LHCN-M2 (cell line): ENCODE results near the gene MRRF. TPM values are rescaled to one million over a fixed set of nuclear protein-coding genes. Genes with fewer than 3 reads are reported as not detected.

Source experiments
- DNase-seq: peaks from one replicate; pipeline ENCODE4 v3.0.0-alpha.2; 2012; ENCODE audit warnings: low read depth
- total RNA-seq: library from RNA; depleted of rRNA; stranded (reverse); fragments of >200 nt; gene quantifications from 2 replicates; pipeline ENCODE4 v1.2.3, GENCODE V29; 2014

MRRF gene
- total RNA-seq, 1 experiment from 2014 or later = 46.6 TPM

DNA sequence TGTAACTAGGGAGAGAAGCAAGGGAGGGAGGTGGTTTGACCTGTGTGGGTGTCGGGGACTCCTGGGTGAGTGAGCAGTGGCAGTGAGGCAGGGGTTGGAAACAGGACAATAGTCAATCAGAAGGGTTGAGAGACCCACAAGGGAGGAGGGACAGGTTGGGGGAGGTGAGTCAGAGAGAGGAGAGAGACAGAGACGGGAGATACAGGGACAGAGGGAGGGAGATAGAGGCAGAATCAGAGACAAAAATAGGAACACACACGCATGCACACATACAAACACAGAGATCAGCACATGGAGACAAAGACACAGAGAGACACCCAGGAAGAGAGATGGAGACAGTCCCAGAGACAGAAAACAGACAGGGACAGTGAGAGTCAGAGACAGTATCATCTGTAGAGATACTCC is 66.8 kb downstream of the MRRF start:
- no peak for DNase-seq

GRCh38 chr9:122332083-122332482 is 67.4 kb downstream of the MRRF start:
- DNase-seq = no peak

GRCh38 chr9:122332644-122333043 is 68.0 kb downstream of the MRRF start:
- no peak for DNase-seq

DNA sequence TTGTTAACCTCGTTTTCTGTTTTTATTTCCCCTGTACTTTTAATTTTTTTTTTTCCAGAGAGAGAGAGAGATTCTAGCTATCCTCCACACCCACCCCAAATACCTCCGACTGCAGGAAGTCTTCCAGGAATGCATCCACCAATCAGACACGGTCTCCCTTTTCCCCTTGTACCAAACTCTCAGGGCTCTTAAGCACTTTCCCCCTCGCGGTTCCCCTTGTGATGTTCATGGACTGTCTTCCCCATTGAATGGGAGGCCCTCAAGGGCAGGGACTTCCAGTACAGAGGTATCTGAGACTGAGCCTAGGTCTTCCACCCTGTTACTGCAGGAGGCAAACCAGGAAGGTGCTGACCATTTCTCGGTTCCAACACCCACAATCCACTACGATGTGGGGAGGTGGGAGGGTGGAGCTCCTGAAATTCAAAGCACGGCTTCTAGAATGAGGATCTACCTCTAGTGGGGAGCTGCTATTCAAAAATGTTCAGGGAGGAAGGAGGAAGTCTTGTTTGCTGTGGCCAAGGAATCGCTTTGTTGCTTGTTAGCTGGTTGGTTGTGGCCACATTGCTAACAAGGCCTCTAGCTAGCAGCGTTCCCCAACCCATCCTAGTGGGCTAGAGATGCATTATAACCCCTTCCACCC is 68.6 kb downstream of the MRRF start:
- DNase-seq = no peak

GRCh38 chr9:122334916-122335315 is 70.2 kb downstream of the MRRF start:
- no peak for DNase-seq

- no peak for DNase-seq
These were observed 71.5 kb downstream of the MRRF start for GRCh38 chr9:122336189-122336588.

DNA sequence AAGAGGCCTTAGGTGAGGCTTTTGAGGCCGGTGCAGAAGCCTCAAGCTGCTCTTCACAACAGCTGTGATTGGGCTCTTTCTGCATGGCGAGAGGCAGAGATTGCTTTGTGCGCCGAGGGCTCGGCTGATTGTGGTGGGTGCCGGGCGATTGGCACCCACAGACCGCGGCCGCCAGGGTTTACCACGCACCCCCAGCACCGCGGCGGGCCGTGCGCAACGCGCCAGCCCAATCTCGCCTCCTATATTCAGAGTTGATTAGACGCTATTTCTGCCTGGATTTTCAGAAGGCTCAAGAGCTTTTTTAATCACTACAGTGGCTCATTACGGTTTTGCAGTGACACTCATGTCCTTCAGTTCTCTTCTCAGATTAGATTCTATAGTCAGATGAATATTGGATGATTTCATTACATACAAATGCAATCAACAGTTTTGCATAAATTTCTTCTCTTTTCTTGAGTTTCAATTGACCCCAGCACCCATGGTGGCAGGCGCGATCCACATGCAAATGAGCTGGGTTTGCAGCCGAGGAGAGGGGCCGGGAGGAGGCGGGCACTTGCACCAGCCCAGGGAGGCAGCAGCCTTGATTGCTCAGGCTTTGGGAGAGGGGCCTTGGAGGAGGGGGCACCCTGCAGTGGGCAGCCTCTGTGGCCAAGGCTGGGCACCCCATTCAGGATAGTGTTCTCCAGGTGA is 72.3 kb downstream of the MRRF start:
- no peak for DNase-seq

GRCh38 chr9:122337556-122337929 is 72.9 kb downstream of the MRRF start:
- no peak for DNase-seq

GRCh38 chr9:122338536-122338935 is 73.9 kb downstream of the MRRF start:
- no peak for DNase-seq

DNA sequence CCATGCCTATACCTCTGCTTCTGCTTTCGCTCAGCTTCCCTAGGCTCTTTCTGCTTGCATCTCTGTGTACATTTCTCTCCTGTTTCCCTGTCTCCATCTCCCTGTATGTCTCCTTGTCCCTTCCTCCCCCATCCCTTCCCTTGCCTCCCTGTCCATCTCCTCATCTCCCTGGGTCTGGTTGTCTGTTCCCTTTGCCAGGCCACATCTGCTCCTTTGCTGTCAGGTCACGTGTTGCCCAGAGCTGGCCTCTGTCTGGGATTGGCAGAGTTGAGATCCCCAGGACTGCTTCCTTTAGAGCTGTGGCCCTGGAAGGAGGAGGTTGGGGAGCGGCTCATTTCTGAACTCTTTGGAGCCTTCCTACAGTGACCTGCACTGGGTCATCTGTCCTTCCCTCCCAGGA is 74.3 kb downstream of the MRRF start:
- DNase-seq = no peak

- DNase-seq = no peak
These were observed 74.9 kb downstream of the MRRF start for GRCh38 chr9:122339579-122339978.

GRCh38 chr9:122340161-122340560 is 75.5 kb downstream of the MRRF start:
- no peak for DNase-seq

DNA sequence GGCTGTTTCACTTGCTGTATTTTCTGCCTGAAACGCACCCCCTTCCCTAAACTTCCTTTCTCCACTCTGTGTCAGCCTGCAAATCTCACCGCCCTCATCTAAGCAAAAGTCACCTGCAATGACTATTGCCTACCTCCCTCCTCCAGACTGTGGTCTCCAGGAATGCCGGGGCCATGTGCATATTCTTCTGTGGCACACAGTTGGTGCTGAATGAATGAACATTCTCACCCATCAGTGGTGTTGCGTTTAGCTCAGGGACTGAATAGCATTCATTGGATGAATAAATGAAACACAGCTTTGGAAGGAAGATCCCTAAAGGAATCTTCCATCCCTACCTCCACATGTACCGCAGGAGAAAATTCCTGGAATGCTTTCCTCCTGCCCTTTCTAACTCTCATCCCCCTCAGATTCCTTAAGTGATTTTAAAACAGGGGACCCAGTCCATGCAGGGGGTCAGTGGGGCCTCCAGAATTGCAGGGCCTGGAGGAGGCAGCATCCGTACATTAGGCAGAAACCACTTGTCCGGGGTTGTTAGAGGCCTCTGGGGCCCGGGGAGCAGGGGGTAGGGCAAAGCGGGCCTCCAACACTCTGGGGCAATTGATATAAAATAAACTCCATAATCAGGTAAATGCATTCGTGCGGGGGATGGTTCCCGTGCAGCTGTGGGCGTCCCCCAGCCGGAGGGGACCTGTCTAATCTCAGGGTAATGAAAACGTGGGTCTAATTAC is 77.8 kb downstream of the MRRF start:
- DNase-seq = no peak

GRCh38 chr9:122346478-122347347 is 82.0 kb downstream of the MRRF start:
- no peak for DNase-seq

DNA sequence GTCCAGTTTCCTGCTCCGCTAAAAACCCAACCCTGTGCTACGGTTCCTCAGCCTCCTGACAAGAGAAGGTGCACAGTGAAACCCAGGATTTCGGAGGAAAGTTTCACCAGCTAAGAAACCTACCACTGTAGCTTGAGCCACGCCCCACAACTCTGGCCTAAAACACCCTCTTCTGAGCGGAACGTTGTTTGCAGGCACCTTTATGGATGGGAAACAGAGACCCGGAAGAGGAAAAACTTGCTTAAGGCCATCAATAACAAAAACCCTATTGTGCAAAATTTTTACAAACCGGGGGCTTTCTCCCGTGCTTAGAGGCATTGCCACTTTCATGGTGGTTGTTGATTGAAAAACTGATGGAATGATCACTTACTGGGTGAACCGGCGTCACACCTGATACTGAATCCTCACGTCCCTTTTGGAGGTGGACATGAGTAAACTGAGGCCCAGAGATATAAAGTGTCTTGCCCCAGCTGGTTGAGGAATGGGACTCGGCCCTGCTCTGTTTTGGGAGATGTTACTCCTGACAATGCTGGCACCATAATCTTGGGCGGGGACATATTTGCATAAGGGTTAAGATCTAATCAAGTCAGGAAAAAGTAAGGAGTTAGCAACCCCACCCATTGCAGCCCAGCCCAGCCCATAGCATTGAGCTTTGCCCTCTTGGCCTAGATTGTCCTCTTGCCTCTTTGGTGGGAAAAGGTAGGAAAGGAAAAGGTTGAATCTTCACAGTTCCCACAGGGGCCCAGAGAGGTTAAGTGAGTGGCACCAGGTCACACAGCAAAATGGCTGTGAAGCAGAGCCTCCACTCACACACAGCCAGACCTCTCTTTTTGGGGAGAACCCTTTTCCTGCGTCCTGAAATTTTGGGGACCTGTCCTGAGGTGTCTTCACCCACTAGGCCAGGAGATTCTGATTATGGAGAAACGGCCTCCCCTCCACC is 82.9 kb downstream of the MRRF start:
- DNase-seq = no peak

GRCh38 chr9:122348288-122348777 is 83.7 kb downstream of the MRRF start:
- DNase-seq = no peak

- DNase-seq = no peak
These were observed 84.1 kb downstream of the MRRF start for GRCh38 chr9:122348791-122349190.

DNA sequence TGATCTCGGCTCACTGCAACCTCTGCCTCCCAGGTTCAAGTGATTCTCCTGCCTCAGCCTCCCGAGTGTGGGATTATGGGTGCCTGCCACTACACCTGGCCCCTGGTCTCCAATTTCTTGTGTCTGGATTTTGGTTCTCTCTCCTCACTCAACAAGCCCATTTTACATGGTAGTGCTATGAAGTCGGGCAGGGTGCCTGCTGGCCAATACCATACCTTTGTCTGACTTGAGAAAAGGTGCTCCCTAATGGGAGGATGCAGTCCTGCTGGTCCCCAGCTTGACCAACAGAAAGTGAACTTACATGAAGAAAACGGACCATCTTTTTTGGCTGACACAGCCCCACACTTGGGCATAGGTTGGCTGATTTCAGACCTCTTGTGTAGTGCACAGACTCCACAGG is 84.5 kb downstream of the MRRF start:
- DNase-seq = no peak

DNA sequence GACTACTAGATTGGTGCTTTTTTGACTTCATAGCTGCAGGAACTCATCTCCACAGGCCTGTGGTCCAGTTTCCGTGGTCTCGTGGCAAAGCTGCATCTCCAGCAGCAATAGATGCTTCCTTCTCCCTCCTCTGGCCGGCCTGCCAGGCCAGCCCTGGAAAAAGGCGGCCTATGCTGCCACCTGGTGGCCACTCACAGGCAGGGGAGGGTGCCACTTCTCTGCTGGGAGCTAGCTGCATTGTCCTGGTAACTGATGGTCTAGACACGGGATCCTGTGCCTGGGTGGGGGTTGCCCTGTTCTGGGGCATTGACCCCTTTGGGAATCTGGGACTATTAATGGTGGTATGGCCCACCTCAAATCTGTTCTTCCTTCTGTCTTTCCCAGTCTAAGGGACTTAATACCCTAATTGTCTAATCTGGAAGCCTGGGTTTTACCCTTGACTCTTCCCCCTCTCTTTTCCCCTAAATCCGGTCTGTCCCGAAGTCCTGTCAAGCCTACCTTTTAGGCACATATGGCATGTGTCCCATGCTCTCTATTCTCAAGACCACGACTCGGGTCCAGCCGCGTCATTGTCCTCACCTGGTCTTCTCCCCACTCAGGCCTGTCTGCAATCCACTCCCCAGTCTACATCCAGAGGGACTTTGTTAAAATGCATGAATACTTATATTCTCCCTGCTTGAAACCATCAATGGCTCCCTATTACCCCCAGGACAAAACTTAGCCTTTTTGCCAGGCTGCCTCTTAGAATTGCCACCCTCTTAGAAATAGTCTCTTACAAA is 86.1 kb downstream of the MRRF start:
- DNase-seq = peak; percentile 53
